ENCODE measurements around the gene EXOSC7. TPM values are rescaled to one million over a fixed set of nuclear protein-coding genes. Genes with fewer than 3 reads are reported as not detected.

EXOSC7 gene
- polyA plus RNA-seq, 3 donors, result 16.8 to 23.9 (median 18.8) TPM

GRCh38 chr3:45027441-45027840 lies 51.4 kb downstream of the EXOSC7 start:
- no peak for DNase-seq
- no peak for TF ChIP-seq CTCF (IDR thresholded peaks at IDR 0.05)
- H3K4me3 Mint-ChIP-seq, result no peak overlapping the region
- no peaks in the 10 kb centered on the region for H3K27me3 ChIP-seq (ENCODE audit: control insufficient read depth in 2 of 2, insufficient read depth in 2 of 2, low read length in 2 of 2)
- H3K4me1 Mint-ChIP-seq, result peaks cover 20% of the 10 kb centered on the region
- H3K4me1 ChIP-seq (ENCODE audit: control insufficient read depth in 1 of 2, insufficient read depth in 2 of 2, low read length in 2 of 2), result peaks cover 11 to 20% of the 10 kb centered on the region in 2 donors
- H3K27ac ChIP-seq (ENCODE audit: low read depth in 1 of 2, low read length in 2 of 2), result no peak overlapping the region
- H2AFZ ChIP-seq (ENCODE audit: insufficient read depth, low read depth, low read length, poor library complexity, severe bottlenecking), result no peak overlapping the region
- peaks cover 6 to 17% (median 7%) of the 10 kb centered on the region in 3 donors for H3K27me3 Mint-ChIP-seq (ENCODE audit: low read depth in 3 of 3)
- no peaks in the 10 kb centered on the region for H3K9me3 Mint-ChIP-seq
- no peaks in the 10 kb centered on the region for H3K9me3 ChIP-seq (replicated peaks in 1 of 2; ENCODE audit: control insufficient read depth in 1 of 2, insufficient read depth in 1 of 2, low read length in 2 of 2)
- H3K4me2 ChIP-seq (replicated peaks; ENCODE audit: extremely low read depth, low read length, poor library complexity, severe bottlenecking), result no peak overlapping the region
- intact Hi-C loops (cut with micrococcal nuclease), result no loop called here
- H3K36me3 ChIP-seq (replicated peaks in 1 of 2; ENCODE audit: control insufficient read depth in 1 of 2, insufficient read depth in 2 of 2, low read length in 2 of 2), result no peaks in the 10 kb centered on the region
- H3K9ac ChIP-seq (ENCODE audit: insufficient read depth, low read length, poor library complexity, severe bottlenecking), result no peak overlapping the region
- no peaks in the 10 kb centered on the region for H3K79me2 ChIP-seq (ENCODE audit: insufficient read depth, low read length)
- no peak overlapping the region for H3K4me3 ChIP-seq (replicated peaks in 1 of 3; ENCODE audit: low read depth in 2 of 3, low read length in 3 of 3)
- WGBS (ENCODE audit: insufficient coverage), result no CpG with 5 or more reads among the region's 4 CpGs
- no peak overlapping the region for H3K27ac Mint-ChIP-seq
- H4K20me1 ChIP-seq (ENCODE audit: insufficient read depth, low read length), result no peaks in the 10 kb centered on the region
- H3K36me3 Mint-ChIP-seq, result peaks cover 0 to 4% of the 10 kb centered on the region in 2 donors

GRCh38 chr3:45029216-45029615 lies 53.2 kb downstream of the EXOSC7 start:
- intact Hi-C loops (cut with micrococcal nuclease), result no loop called here
- WGBS (ENCODE audit: insufficient coverage), result 100% methylated on average over 1 of the region's 2 CpGs
- H3K36me3 Mint-ChIP-seq, result peaks cover 0 to 6% of the 10 kb centered on the region in 2 donors
- H3K27me3 ChIP-seq (ENCODE audit: control insufficient read depth in 2 of 2, insufficient read depth in 2 of 2, low read length in 2 of 2), result no peaks in the 10 kb centered on the region
- H3K27ac Mint-ChIP-seq, result peak overlapping the region in 1 of 7 donors; percentile 60
- no peaks in the 10 kb centered on the region for H3K79me2 ChIP-seq (ENCODE audit: insufficient read depth, low read length)
- H3K9me3 Mint-ChIP-seq, result no peaks in the 10 kb centered on the region
- no peak overlapping the region for H3K4me2 ChIP-seq (replicated peaks; ENCODE audit: extremely low read depth, low read length, poor library complexity, severe bottlenecking)
- no peak overlapping the region for H3K9ac ChIP-seq (ENCODE audit: insufficient read depth, low read length, poor library complexity, severe bottlenecking)
- H3K4me3 Mint-ChIP-seq, result no peak overlapping the region
- no peaks in the 10 kb centered on the region for H3K9me3 ChIP-seq (replicated peaks in 1 of 2; ENCODE audit: control insufficient read depth in 1 of 2, insufficient read depth in 1 of 2, low read length in 2 of 2)
- no peak overlapping the region for H3K4me3 ChIP-seq (replicated peaks in 1 of 3; ENCODE audit: low read depth in 2 of 3, low read length in 3 of 3)
- H2AFZ ChIP-seq (ENCODE audit: insufficient read depth, low read depth, low read length, poor library complexity, severe bottlenecking), result no peak overlapping the region
- DNase-seq, result no peak
- peaks cover 21 to 30% of the 10 kb centered on the region in 2 donors for H3K4me1 ChIP-seq (ENCODE audit: control insufficient read depth in 1 of 2, insufficient read depth in 2 of 2, low read length in 2 of 2)
- no peak overlapping the region for H3K27ac ChIP-seq (ENCODE audit: low read depth in 1 of 2, low read length in 2 of 2)
- H3K4me1 Mint-ChIP-seq, result peaks cover 32% of the 10 kb centered on the region
- no peaks in the 10 kb centered on the region for H4K20me1 ChIP-seq (ENCODE audit: insufficient read depth, low read length)
- H3K36me3 ChIP-seq (replicated peaks in 1 of 2; ENCODE audit: control insufficient read depth in 1 of 2, insufficient read depth in 2 of 2, low read length in 2 of 2), result no peaks in the 10 kb centered on the region
- H3K27me3 Mint-ChIP-seq (ENCODE audit: low read depth in 3 of 3), result peaks cover 6 to 17% (median 7%) of the 10 kb centered on the region in 3 donors
- TF ChIP-seq CTCF (IDR thresholded peaks at IDR 0.05), result no peak

Data from CD14-positive monocyte (primary cell).